K562 (cell line): ENCODE results near the gene SEC16A. TPM values are rescaled to one million over a fixed set of nuclear protein-coding genes. Genes with fewer than 3 reads are reported as not detected.

Experiments used
- CHAMP1 ChIP-seq: fragments of 450-650 bp; IDR thresholded peaks from 2 replicates; pipeline ENCODE4 v1.6.1; 2016; ENCODE audit warnings: mild to moderate bottlenecking
- KDM4B ChIP-seq, 2 experiments: fragments of 450-650 bp in 1 of 2; sonication (generic) in 1 of 2; IDR thresholded peaks; 2 replicates each; pipeline ENCODE4 v1.6.1; 2016 to 2017; ENCODE audit warnings: borderline replicate concordance in 2 of 2, antibody characterized with exemption in 1 of 2, low read depth in 1 of 2, mild to moderate bottlenecking in 1 of 2
- MYNN ChIP-seq, 2 experiments: sonication (generic); formaldehyde crosslinking in 1 of 2; IDR thresholded peaks; 2 replicates each; pipeline versions ENCODE4 v1.5.0 to v1.6.1; 2016 to 2020; ENCODE audit warnings: antibody characterized with exemption in 1 of 2, missing genetic modification reagents in 1 of 2
- NFIC ChIP-seq: fragments of 450-650 bp; IDR thresholded peaks from 2 replicates; pipeline ENCODE4 v1.6.1; 2017; ENCODE audit warnings: mild to moderate bottlenecking, inconsistent platforms
- SP1 ChIP-seq: sonication (generic); formaldehyde crosslinking; IDR thresholded peaks from 2 replicates; pipeline ENCODE4 v1.8.1; 2022; ENCODE audit warnings: mild to moderate bottlenecking, missing genetic modification reagents
- polyA plus RNA-seq, 8 experiments: library from polyadenylated mRNA; depleted of rRNA in 4 of 8; stranded (reverse) in 5 of 8; unstranded in 3 of 8; fragments of >200 nt; fragmentation: Nextera tagmentation in 2 of 8; fragmentation: Illumina TruSeq in 1 of 8; extraction: Ambion mirVana in 2 of 8; extraction: Trizol in 1 of 8; gene quantifications; 2 replicates each; pipeline versions ENCODE4 v1.2.1 to v1.2.3, GENCODE V29; 2011 to 2014; ENCODE audit warnings: inconsistent platforms in 1 of 8, missing spikeins in 1 of 8
- total RNA-seq, 7 experiments: library from RNA; depleted of rRNA in 6 of 7; stranded (reverse); fragments of >200 nt in 6 of 7; fragmentation: Illumina TruSeq in 2 of 7; extraction: Trizol in 2 of 7; gene quantifications; 2 replicates each; pipeline versions ENCODE4 v1.2.1 to v1.2.3, GENCODE V29; 2011 to 2021; ENCODE audit warnings: low replicate concordance in 1 of 7
- TF ChIP-seq, protein P1 (sequence below): IDR thresholded peaks from 3 replicates; pipeline ENCODE4 v1.6.1; 2011; ENCODE audit warnings: borderline replicate concordance, mild to moderate bottlenecking; ENCODE audit not compliant: insufficient read length, insufficient read depth
- TF ChIP-seq, protein P2 (sequence below): sonication (generic); formaldehyde crosslinking; IDR thresholded peaks from 2 replicates; pipeline ENCODE4 v1.8.1; 2023; ENCODE audit warnings: mild to moderate bottlenecking, missing genetic modification reagents

SEC16A gene
- total and polyA plus RNA-seq, 9 of the 15 experiments (the other 6 are each of a cell fraction or from before 2014, with no cell fraction given): 8.3 to 62.8 (median 14.0) TPM

- TF ChIP-seq, protein P1, sequence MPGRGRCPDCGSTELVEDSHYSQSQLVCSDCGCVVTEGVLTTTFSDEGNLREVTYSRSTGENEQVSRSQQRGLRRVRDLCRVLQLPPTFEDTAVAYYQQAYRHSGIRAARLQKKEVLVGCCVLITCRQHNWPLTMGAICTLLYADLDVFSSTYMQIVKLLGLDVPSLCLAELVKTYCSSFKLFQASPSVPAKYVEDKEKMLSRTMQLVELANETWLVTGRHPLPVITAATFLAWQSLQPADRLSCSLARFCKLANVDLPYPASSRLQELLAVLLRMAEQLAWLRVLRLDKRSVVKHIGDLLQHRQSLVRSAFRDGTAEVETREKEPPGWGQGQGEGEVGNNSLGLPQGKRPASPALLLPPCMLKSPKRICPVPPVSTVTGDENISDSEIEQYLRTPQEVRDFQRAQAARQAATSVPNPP: no peak
- no peak for TF ChIP-seq SP1
- TF ChIP-seq NFIC: no peak
- no peak for TF ChIP-seq MYNN (IDR thresholded peaks at IDR 0.05)
- no peak for TF ChIP-seq MYNN (CRISPR knock-in tag; IDR thresholded peaks at IDR 0.05)
- TF ChIP-seq, protein P2, sequence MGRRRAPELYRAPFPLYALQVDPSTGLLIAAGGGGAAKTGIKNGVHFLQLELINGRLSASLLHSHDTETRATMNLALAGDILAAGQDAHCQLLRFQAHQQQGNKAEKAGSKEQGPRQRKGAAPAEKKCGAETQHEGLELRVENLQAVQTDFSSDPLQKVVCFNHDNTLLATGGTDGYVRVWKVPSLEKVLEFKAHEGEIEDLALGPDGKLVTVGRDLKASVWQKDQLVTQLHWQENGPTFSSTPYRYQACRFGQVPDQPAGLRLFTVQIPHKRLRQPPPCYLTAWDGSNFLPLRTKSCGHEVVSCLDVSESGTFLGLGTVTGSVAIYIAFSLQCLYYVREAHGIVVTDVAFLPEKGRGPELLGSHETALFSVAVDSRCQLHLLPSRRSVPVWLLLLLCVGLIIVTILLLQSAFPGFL (CRISPR knock-in tag): no peak
- TF ChIP-seq CHAMP1: no peak
- no peak for TF ChIP-seq KDM4B (IDR thresholded peaks at IDR 0.05; ENCODE audit: borderline replicate concordance in 2 of 2, low read depth in 1 of 2)
These were observed 18.8 kb upstream of the SEC16A start (continued) for GRCh38 chr9:136501686-136502085.
